ENCODE results near the gene EFNA5. TPM values are rescaled to one million over a fixed set of nuclear protein-coding genes. Genes with fewer than 3 reads are reported as not detected.

Gene EFNA5
- total RNA-seq, 1 experiment from 2014 or later = 0.22 TPM

DNA sequence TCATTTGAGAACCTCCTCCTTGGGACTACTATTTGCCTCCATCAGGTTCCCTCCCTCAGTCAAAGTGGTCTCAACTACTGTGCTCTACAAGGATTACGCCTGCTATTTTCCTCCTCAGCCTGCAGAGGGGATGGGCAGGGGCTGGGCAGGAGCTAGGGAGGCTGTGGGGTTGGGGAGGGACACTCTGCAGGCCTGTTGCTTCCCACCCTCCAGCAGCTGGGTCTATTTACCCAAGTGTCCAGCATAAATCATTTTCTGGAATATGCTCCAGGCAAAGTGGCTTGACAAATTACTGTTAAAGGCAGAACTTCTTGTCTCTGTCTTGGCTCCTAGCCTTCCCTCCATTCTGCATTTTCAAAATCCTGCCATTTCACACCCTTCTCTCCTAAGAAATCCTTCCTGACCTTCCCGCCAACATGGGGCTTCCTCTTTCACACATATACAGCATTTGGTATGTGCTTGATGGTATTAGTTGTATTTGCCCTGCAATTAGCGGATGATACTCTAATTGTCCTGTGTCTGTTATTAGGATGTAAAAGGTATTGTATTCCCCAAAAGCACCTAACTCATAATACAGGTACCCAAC is 106.7 kb downstream of the EFNA5 start:
- Histone ChIP-seq H3K9ac (ENCODE audit: low read length) (no peak overlapping the region), H3K27me3 (ENCODE audit: insufficient read depth, low read length) (no peaks in the 10 kb centered on the region), H3K27ac (ENCODE audit: low read depth, low read length) (no peak overlapping the region), H3K79me2 (ENCODE audit: insufficient read depth, low read length) (no peaks in the 10 kb centered on the region), H3K9me3 (ENCODE audit: control insufficient read depth in 1 of 2, insufficient read depth in 1 of 2, low read depth in 1 of 2, low read length in 2 of 2) (no peaks in the 10 kb centered on the region), H3K36me3 (ENCODE audit: control insufficient read depth in 1 of 2, insufficient read depth in 2 of 2, low read length in 2 of 2) (no peaks in the 10 kb centered on the region), H3K4me3 (replicated peaks in 1 of 2; ENCODE audit: low read depth in 1 of 2, low read length in 2 of 2) (no peak overlapping the region), H3K9me2 (ENCODE audit: insufficient read depth) (no peaks in the 10 kb centered on the region), H3K4me1 (ENCODE audit: control insufficient read depth in 1 of 2, insufficient read depth in 2 of 2, low read length in 2 of 2) (no peaks in the 10 kb centered on the region), H3K4me2 (ENCODE audit: low read length) (no peak overlapping the region), H4K20me1 (ENCODE audit: insufficient read depth) (no peaks in the 10 kb centered on the region), H2AFZ (ENCODE audit: low read depth, low read length, poor library complexity, severe bottlenecking) (no peak overlapping the region)
- BruUV-seq (replicated peaks) = no TSS peak
- ChIA-PET RAD21 (ENCODE audit: low non-redundant PET in 1 of 2, low total read pairs in 2 of 2, uncharacterized antibody in 2 of 2, unreplicated experiment in 2 of 2) (no interaction called here), CTCF (interaction anchor here (1.5 to 2.3 kb wide), 2 partner anchors 7 to 8 kb away, joined by 6 to 17 read pairs; no protein-coding TSS in a partner anchor), POLR2A (interaction anchor here (1.4 kb wide), 1 partner anchor 9 kb away, joined by 3 read pairs; no protein-coding TSS in a partner anchor)
- TF ChIP-seq ELF1 (IDR thresholded peaks at IDR 0.05; ENCODE audit: borderline replicate concordance, low read depth) (no peak), JUND (IDR thresholded peaks at IDR 0.05) (no peak), YY1 (IDR thresholded peaks at IDR 0.05; ENCODE audit: extremely low read depth, insufficient replicate concordance, low read depth, low read length) (no peak), POLR2AphosphoS5 (IDR thresholded peaks at IDR 0.05; ENCODE audit: low read depth, low read length) (no peak), CEBPB (IDR thresholded peaks at IDR 0.05; ENCODE audit: low read depth) (no peak), EGR1 (IDR thresholded peaks at IDR 0.05; ENCODE audit: low read depth) (no peak), TCF7L2 (IDR thresholded peaks at IDR 0.05; ENCODE audit: borderline replicate concordance, extremely low read depth, insufficient read depth, insufficient read length) (no peak), RAD21 (IDR thresholded peaks at IDR 0.05; ENCODE audit: low read depth) (no peak), SIN3A (IDR thresholded peaks at IDR 0.05; ENCODE audit: low read depth) (no peak), EZH2phosphoT487 (IDR thresholded peaks at IDR 0.05; ENCODE audit: borderline replicate concordance) (no peak), ZNF274 (IDR thresholded peaks at IDR 0.05; ENCODE audit: low read depth, low read length) (no peak), CBX3 (IDR thresholded peaks at IDR 0.05; ENCODE audit: low read depth) (no peak)
- TF ChIP-seq, protein P1, sequence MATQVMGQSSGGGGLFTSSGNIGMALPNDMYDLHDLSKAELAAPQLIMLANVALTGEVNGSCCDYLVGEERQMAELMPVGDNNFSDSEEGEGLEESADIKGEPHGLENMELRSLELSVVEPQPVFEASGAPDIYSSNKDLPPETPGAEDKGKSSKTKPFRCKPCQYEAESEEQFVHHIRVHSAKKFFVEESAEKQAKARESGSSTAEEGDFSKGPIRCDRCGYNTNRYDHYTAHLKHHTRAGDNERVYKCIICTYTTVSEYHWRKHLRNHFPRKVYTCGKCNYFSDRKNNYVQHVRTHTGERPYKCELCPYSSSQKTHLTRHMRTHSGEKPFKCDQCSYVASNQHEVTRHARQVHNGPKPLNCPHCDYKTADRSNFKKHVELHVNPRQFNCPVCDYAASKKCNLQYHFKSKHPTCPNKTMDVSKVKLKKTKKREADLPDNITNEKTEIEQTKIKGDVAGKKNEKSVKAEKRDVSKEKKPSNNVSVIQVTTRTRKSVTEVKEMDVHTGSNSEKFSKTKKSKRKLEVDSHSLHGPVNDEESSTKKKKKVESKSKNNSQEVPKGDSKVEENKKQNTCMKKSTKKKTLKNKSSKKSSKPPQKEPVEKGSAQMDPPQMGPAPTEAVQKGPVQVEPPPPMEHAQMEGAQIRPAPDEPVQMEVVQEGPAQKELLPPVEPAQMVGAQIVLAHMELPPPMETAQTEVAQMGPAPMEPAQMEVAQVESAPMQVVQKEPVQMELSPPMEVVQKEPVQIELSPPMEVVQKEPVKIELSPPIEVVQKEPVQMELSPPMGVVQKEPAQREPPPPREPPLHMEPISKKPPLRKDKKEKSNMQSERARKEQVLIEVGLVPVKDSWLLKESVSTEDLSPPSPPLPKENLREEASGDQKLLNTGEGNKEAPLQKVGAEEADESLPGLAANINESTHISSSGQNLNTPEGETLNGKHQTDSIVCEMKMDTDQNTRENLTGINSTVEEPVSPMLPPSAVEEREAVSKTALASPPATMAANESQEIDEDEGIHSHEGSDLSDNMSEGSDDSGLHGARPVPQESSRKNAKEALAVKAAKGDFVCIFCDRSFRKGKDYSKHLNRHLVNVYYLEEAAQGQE (IDR thresholded peaks at IDR 0.05; ENCODE audit: low read depth) = no peak
- TF ChIP-seq, protein P2, sequence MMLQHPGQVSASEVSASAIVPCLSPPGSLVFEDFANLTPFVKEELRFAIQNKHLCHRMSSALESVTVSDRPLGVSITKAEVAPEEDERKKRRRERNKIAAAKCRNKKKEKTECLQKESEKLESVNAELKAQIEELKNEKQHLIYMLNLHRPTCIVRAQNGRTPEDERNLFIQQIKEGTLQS (IDR thresholded peaks at IDR 0.05) = no peak
- TF ChIP-seq, protein P3, sequence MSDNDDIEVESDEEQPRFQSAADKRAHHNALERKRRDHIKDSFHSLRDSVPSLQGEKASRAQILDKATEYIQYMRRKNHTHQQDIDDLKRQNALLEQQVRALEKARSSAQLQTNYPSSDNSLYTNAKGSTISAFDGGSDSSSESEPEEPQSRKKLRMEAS (IDR thresholded peaks at IDR 0.05) = no peak
- intact Hi-C loops (cut with micrococcal nuclease) = no loop called here
- no peak for ATAC-seq
- no peak for DNase-seq (ENCODE audit: low read depth, low spot score)
